GM19397 (cell line): ENCODE results near the gene PAK1.

Source experiments
- ATAC-seq: cut with Tn5 transposase; IDR thresholded peaks from one replicate; pipeline ENCODE4 v1.9.1; 2021; ENCODE audit warnings: mild to moderate bottlenecking, moderate library complexity; ENCODE audit not compliant: unreplicated experiment

Gene PAK1

GRCh38 chr11:77377734-77378133, 96.2 kb downstream of the PAK1 start:
- no peak for ATAC-seq

- no peak for ATAC-seq
These were observed 98.8 kb downstream of the PAK1 start for GRCh38 chr11:77375107-77375506.

- no peak for ATAC-seq
These were observed 99.3 kb downstream of the PAK1 start for GRCh38 chr11:77374611-77375031.

GRCh38 chr11:77374108-77374507, 99.8 kb downstream of the PAK1 start:
- ATAC-seq: no peak

GRCh38 chr11:77372726-77373125, 101.2 kb downstream of the PAK1 start:
- ATAC-seq: no peak

- no peak for ATAC-seq
These were observed 102.2 kb downstream of the PAK1 start for GRCh38 chr11:77371646-77372045.

- ATAC-seq: no peak
These were observed 103.7 kb downstream of the PAK1 start for GRCh38 chr11:77370217-77370616.

- ATAC-seq: no peak
These were observed 112.7 kb downstream of the PAK1 start for GRCh38 chr11:77361184-77361583.

GRCh38 chr11:77359481-77359880, 114.4 kb downstream of the PAK1 start:
- no peak for ATAC-seq

- ATAC-seq: no peak
These were observed 120.8 kb downstream of the PAK1 start for GRCh38 chr11:77353131-77353530.

GRCh38 chr11:77351281-77351886, 122.5 kb downstream of the PAK1 start:
- no peak for ATAC-seq

GRCh38 chr11:77347948-77348347, 125.9 kb downstream of the PAK1 start:
- no peak for ATAC-seq

GRCh38 chr11:77346906-77347603, 126.8 kb downstream of the PAK1 start:
- ATAC-seq: no peak

GRCh38 chr11:77345621-77346020, 128.3 kb downstream of the PAK1 start:
- ATAC-seq: no peak

GRCh38 chr11:77340501-77340900, 133.4 kb downstream of the PAK1 start:
- no peak for ATAC-seq

- ATAC-seq: no peak
These were observed 141.6 kb downstream of the PAK1 start for GRCh38 chr11:77332259-77332658.

- ATAC-seq: no peak
These were observed 148.7 kb downstream of the PAK1 start for GRCh38 chr11:77325159-77325558.

- ATAC-seq: no peak
These were observed 149.4 kb downstream of the PAK1 start for GRCh38 chr11:77324508-77324907.

- ATAC-seq: no peak
These were observed 150.8 kb downstream of the PAK1 start for GRCh38 chr11:77322926-77323590.

- ATAC-seq: no peak
These were observed 151.4 kb downstream of the PAK1 start for GRCh38 chr11:77322506-77322905.

- ATAC-seq: no peak
These were observed 153.5 kb downstream of the PAK1 start for GRCh38 chr11:77320351-77320750.

GRCh38 chr11:77318600-77318999, 155.3 kb downstream of the PAK1 start:
- no peak for ATAC-seq
